ENCODE data around the gene ZNF865.

Gene ZNF865

GRCh38 chr19:55666343-55667005 is 61.0 kb downstream of the ZNF865 start:
- H3K36me3 ChIP-seq (replicated peaks; ENCODE audit: insufficient read depth, low read length): peaks cover 24% of the 10 kb centered on the region
- no peak overlapping the region for H3K9ac ChIP-seq (ENCODE audit: low read length)
- DNase-seq: no peak
- no peak overlapping the region for H3K27ac ChIP-seq (ENCODE audit: low read length)
- H3F3A ChIP-seq (ENCODE audit: insufficient read depth, low read length): peaks cover 6% of the 10 kb centered on the region; the same call in 1 of the 2 replicates
- no peak overlapping the region for H2AFZ ChIP-seq (ENCODE audit: low read length)
- H3K4me3 ChIP-seq (ENCODE audit: low read length): no peak overlapping the region
- H3K79me2 ChIP-seq (ENCODE audit: low read length): peaks cover 99% of the 10 kb centered on the region
- H3K9me2 ChIP-seq (replicated peaks; ENCODE audit: insufficient read depth, low read length): no peaks in the 10 kb centered on the region
- H3K4me1 ChIP-seq (ENCODE audit: low read length): no peaks in the 10 kb centered on the region
- no peaks in the 10 kb centered on the region for H3K9me3 ChIP-seq (replicated peaks; ENCODE audit: insufficient read depth, low read length)
- H3K4me2 ChIP-seq (ENCODE audit: low read depth, low read length): no peak overlapping the region
- peaks cover 46% of the 10 kb centered on the region for H4K20me1 ChIP-seq (ENCODE audit: insufficient read depth, low read length)
- H3K27me3 ChIP-seq (replicated peaks; ENCODE audit: insufficient read depth, low read length): no peaks in the 10 kb centered on the region
- TF ChIP-seq EZH2 (optimal IDR thresholded peaks at IDR 0.05; ENCODE audit: low read depth, low read length) (no peak), CTCF (IDR thresholded peaks at IDR 0.05; ENCODE audit: low read length) (no peak), EZH2phosphoT487 (IDR thresholded peaks at IDR 0.05; ENCODE audit: low read length) (no peak)
